ENCODE results near the gene SHH. TPM values are rescaled to one million over a fixed set of nuclear protein-coding genes. Genes with fewer than 3 reads are reported as not detected.

The SHH gene
- total and polyA plus RNA-seq, 2 experiments from 2014 or later: not detected

- H3K79me2 ChIP-seq (replicated peaks; ENCODE audit: insufficient read depth): peaks cover 23% of the 10 kb centered on the region
- no peak overlapping the region for H2AFZ ChIP-seq
- no peak overlapping the region for H3K27ac ChIP-seq (ENCODE audit: low read depth)
- H3K4me2 ChIP-seq: no peak overlapping the region
- peaks cover 28% of the 10 kb centered on the region for H3K4me1 Mint-ChIP-seq
- DNase-seq (ENCODE audit: low spot score) (no peak), ATAC-seq (no peak)
- no peaks in the 10 kb centered on the region for H3K9me2 ChIP-seq (ENCODE audit: insufficient read depth)
- H3K4me3 ChIP-seq: no peak overlapping the region
- 0 out of 2 replicates have a peak, but pooled peaks cover 7% of the 10 kb centered on the region for H3F3A ChIP-seq (replicated peaks; ENCODE audit: low read depth)
- H3K4me1 ChIP-seq (ENCODE audit: insufficient read depth): no peaks in the 10 kb centered on the region; the same call in 1 of the 2 replicates
- H4K20me1 ChIP-seq (replicated peaks; ENCODE audit: insufficient read depth): peaks cover 34% of the 10 kb centered on the region
- H3K4me3 Mint-ChIP-seq: no peak overlapping the region
- peaks cover 31% of the 10 kb centered on the region for H3K36me3 ChIP-seq (ENCODE audit: insufficient read depth)
- no peaks in the 10 kb centered on the region for H3K27me3 ChIP-seq (ENCODE audit: insufficient read depth)
- H3K9me3 Mint-ChIP-seq: no peaks in the 10 kb centered on the region
- TF ChIP-seq ETS1 (IDR thresholded peaks at IDR 0.05) (no peak), EZH2 (IDR thresholded peaks at IDR 0.05; ENCODE audit: low read depth, unreplicated experiment) (no peak), ZNF331 (CRISPR knock-in tag; IDR thresholded peaks at IDR 0.05; ENCODE audit: low read depth) (no peak), REST (IDR thresholded peaks at IDR 0.05; ENCODE audit: unreplicated experiment) (no peak), ZNF114 (CRISPR knock-in tag; IDR thresholded peaks at IDR 0.05) (no peak), EZH2phosphoT487 (IDR thresholded peaks at IDR 0.05; ENCODE audit: unreplicated experiment) (no peak), ZNF462 (CRISPR knock-in tag; IDR thresholded peaks at IDR 0.05) (no peak), CREB1 (CRISPR knock-in tag; IDR thresholded peaks at IDR 0.05; ENCODE audit: low read depth) (no peak), NANOG (IDR thresholded peaks at IDR 0.05; ENCODE audit: borderline replicate concordance) (no peak), POLR2AphosphoS5 (IDR thresholded peaks at IDR 0.05; ENCODE audit: low read depth) (no peak), CTCF (conservative IDR thresholded peaks at IDR 0.05; ENCODE audit: low read depth in 2 of 2) (no peak), JUNB (IDR thresholded peaks at IDR 0.05; ENCODE audit: unreplicated experiment) (no peak), STAT1 (IDR thresholded peaks at IDR 0.05; ENCODE audit: unreplicated experiment) (no peak)
- H3K36me3 Mint-ChIP-seq (ENCODE audit: low read depth): peaks cover 56% of the 10 kb centered on the region
- H3K27ac Mint-ChIP-seq: no peak overlapping the region
- H3K27me3 Mint-ChIP-seq (ENCODE audit: insufficient read depth, low read depth, poor library complexity): peaks cover 5% of the 10 kb centered on the region
Measured at GRCh38 chr7:155766386-155766785, 45.9 kb downstream of the SHH start.

Measured in GM23338 (cell line).